Activated CD4-positive, alpha-beta T cell treated with anti-CD3 and anti-CD28 coated beads, Interleukin-2, amount 50 U/mL, for 48 hours (primary cell): Measurements from ENCODE around the gene ISG20L2.
A peak's percentile ranks its signal among the peaks of the same experiment; 100 is the strongest.

Experiments
- DNase-seq, 2 experiments: peaks; one replicate each; pipeline ENCODE4 v3.0.0-alpha.2; 2020

Gene ISG20L2

DNA sequence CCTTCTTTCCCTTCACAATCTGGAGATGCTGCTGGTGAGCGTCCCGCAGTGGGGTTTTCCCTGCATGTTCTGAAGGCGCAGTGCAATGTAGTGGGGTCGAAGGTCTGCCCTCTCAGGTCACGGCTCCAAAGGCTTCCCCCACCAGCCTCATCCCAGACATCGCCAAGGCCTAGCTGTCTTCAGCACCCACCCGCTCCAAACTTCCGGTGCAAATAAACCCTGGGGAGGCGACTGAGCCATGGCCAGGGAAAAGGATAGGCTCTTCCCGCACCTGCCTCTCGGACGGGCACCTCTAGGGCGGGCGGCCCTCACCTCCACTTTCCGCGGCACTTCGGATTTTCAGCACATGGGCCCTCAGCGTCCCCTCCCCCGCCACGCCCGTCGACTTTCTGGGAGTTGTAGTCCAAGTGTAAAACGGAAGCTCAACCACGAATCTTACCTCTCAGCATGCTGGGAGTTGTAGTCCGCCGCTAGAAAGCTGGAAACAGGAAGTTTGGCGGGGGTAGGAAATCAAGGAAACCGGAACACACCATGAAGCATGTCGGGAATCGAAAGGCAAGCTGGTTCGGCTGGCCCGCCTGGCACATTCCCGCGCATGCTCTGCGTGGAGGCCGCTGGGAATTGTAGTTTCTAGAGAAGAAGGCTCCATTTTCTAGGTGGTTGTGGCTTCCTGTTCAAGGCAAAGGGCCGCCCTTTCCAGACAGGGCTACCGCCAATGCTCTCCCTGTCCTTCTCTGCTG, 12.3 kb upstream of the ISG20L2 start, which contains the start of gene MRPL24:
TSS of gene MRPL24 (minus strand) at position 348 of the 740 bp plus-strand sequence. CDS start 2,384 bp downstream, outside the sequence.
- DNase-seq = peak; percentile 95 to 96

- no peak for DNase-seq
These were observed 11.7 kb upstream of the ISG20L2 start for GRCh38 chr1:156740237-156740740.

DNA sequence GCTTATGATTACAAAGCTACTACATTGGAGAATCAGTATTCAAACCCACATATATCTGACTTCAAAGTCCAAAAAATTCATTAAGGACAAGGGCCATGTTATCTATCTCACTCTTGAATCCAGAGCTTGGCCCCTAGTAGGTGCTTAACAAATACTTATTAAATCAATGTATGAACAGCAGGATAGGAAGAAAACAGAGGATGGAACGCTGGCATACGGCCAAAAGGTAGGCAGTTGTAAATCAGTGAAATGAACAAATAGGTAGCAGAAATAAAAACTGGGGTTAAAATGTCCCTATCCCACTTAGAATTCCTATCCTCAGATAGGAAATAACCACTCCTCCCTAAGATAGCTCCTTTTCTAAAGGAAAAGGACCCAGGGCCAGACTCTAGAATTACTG, 10.3 kb upstream of the ISG20L2 start:
- no peak for DNase-seq

GRCh38 chr1:156738407-156738806, 9.8 kb upstream of the ISG20L2 start:
- no peak for DNase-seq

GRCh38 chr1:156733989-156734584, 5.5 kb upstream of the ISG20L2 start:
- no peak for DNase-seq

- DNase-seq = peak; percentile 82 to 86
These were observed 504 bp downstream of the ISG20L2 start, which contains the start of gene METTL25B for GRCh38 chr1:156727926-156728598. Gene METTL25B, plus strand, starts transcription at chr1:156728469. Its CDS starts 636 bp downstream, at chr1:156729105.

- no peak for DNase-seq
These were observed 1.1 kb downstream of the ISG20L2 start for GRCh38 chr1:156727492-156727891.

DNA sequence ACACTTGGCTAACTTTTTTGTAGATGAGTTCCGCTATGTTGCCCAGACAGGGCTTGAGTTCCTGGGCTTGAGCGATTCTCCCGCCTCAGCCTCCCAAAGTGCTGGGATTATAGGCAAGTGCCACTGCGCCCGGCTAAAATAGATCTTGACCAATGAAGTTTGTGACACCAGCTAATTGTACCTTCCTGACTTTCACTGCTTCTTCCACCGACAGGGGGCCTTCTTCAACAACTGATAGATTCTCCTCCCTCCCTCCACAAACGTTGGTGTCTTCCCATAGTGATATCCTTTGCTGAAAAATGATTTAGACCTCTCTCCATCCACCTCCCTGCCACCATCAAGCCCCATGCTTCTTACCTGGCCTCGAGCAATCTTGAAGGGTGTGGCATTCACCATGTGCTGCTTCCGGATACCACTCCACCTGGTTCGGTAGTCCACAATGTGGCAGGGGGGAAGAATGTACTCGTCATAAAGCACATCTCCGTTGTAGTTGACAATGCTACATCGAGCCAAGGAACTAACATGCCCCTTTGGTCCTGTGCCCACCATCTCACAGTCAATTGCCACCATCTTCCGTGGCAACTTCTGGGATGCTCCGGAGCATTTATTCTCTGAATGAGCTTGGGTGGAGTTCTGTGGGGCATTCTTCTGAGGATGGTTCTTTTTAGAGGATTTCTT, 1.9 kb downstream of the ISG20L2 start:
- DNase-seq = peak; percentile 56 to 72

DNA sequence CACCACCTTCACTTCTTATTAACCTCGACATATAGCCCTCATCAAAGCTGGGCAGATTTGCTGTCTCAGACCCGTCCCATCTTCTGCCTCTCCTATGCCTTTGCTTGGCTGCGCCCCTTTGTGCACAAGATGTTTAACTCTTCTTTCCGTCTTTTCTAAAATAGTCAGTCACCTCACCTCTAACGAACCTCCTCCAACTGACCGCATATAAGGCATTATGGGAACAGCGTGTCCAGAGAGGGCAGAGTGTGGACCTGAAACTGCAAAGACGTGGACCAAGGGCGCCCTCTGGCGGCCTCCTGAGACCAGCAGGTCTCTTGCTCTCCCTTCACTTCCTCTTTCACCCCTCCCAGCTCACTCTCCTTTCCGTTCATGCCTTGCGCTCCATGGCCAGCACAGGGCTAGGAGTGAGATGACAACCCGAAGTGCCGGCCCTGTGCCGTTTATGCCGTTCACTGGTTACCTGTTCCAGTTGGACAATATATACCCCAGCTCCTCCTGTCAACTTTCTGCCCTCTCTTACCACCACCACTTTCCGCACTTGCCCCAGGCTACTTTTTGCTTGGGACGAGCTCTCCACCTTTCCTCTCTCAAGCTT, 2.8 kb downstream of the ISG20L2 start:
- DNase-seq = peak; percentile 83 to 87

- DNase-seq = peak in 1 of 2 experiments; percentile 25
These were observed 7.0 kb downstream of the ISG20L2 start for GRCh38 chr1:156721535-156721934.

GRCh38 chr1:156721131-156721530, 7.4 kb downstream of the ISG20L2 start:
- no peak for DNase-seq

GRCh38 chr1:156717351-156717750, 11.2 kb downstream of the ISG20L2 start:
- no peak for DNase-seq

GRCh38 chr1:156714830-156715229, 13.7 kb downstream of the ISG20L2 start:
- no peak for DNase-seq

DNA sequence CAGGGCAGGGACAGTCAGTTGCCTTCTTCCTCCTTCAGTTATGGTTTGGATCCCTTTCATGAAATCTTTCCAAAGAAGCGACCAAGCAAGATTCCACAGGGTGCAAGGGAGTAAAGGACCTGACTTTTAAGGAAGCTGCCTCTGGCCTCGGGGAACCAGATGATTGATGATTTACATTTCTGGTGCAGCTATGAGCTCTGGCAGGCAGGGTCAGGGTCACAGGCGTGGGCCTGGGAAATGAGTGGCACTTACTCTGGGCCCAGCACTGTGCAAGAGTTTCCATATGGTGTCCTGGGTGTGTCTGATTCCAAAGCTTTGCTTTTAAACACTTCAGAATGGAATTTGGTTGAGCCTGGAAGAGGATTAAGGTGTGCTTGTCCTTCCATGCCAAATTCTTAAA, 15.9 kb downstream of the ISG20L2 start:
- DNase-seq = no peak

GRCh38 chr1:156711011-156711817, 17.4 kb downstream of the ISG20L2 start:
- DNase-seq = no peak

DNA sequence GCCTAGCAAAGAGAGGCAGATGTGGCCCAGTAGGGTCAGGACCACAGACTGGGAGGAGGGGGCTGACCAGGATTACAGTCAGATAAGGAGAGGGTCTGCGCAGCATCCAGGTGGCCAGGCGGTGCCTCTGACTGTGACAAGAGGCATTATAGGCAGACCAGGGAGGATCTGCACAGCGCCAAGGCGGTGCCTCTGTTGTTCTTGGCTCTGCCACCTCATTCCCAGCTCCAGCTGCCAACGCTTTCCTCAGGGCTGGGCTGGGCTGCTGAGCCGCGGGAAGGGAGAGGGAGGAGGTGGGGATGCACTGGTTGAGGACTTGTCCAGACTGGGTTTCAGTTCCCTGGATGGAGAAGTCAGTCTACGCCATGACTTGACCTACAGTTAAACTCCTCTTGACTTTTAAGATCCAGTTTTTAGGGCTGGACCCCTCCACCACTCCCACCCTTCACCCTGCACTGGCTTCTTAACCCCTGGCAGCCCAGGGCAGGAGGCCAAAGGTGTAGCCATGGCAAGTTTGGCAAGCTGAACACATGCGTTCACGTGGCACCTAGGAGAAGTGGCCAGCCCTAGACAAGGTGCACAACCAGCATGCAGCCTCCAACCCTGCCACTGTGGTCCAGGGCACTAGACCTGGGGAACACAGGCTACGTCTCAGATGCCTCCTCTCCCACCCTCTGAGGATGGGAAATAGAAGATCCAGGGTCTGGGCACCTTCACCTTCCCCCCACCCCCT, 18.6 kb downstream of the ISG20L2 start:
- DNase-seq = no peak

GRCh38 chr1:156709031-156709430, 19.5 kb downstream of the ISG20L2 start:
- no peak for DNase-seq

- no peak for DNase-seq
These were observed 20.3 kb downstream of the ISG20L2 start for GRCh38 chr1:156708218-156708661.

GRCh38 chr1:156707417-156708217, 20.9 kb downstream of the ISG20L2 start:
- no peak for DNase-seq
